Measurements from ENCODE around the gene MED6. TPM values are rescaled to one million over a fixed set of nuclear protein-coding genes. Genes with fewer than 3 reads are reported as not detected.

Gene MED6
- total and polyA plus RNA-seq, 2 of the 13 experiments (the other 11 are each of a cell fraction or from before 2014, with no cell fraction given), result 44.8 to 47.8 TPM

DNA sequence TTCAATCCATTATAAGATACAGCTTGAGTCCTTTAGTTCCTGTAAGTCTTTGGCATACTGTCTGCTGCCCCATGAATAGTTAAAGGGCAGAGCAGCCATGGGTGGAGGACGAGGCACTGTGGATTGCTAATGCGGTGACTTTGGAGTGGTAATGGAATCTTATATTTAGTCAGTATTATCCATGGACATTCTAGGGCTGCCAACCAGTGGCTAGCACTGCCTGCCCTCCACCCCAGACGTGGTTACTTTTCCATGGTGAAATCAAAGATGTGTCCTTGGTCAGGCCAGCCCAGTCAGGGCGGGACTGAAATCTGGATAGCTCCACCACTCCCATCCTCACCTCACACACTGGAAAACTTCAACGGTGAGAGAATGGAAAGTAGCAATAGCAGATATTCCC is 43.5 kb upstream of the MED6 start:
- CTCF ChIA-PET (ENCODE audit: low intra/inter-chr PET ratio, low total read pairs), result no interaction called here
- BruUV-seq (replicated peaks), result no TSS peak
- POLR2A ChIA-PET, result no interaction called here

More for the DNA sequence above, 43.5 kb upstream of the MED6 start:
- intact Hi-C loops (cut with micrococcal nuclease; ENCODE audit: unreplicated experiment), result loop anchor here (5.0 kb wide), 1 partner anchor 163 kb away; the partner anchor contains the start of gene MAP3K9
- H3K4me1 ChIP-seq (ENCODE audit: insufficient read depth, low read length), result peaks cover 12% of the 10 kb centered on the region; the same call in 1 of the 2 replicates
- TF ChIP-seq RARG (CRISPR knock-in tag; IDR thresholded peaks at IDR 0.05; ENCODE audit: low read depth) (no peak), KLF11 (CRISPR knock-in tag; IDR thresholded peaks at IDR 0.05) (no peak), ZNF878 (CRISPR knock-in tag; IDR thresholded peaks at IDR 0.05) (no peak), MXI1 (IDR thresholded peaks at IDR 0.05; ENCODE audit: borderline replicate concordance, low read depth, low read length) (no peak), ZNF775 (CRISPR knock-in tag; IDR thresholded peaks at IDR 0.05; ENCODE audit: borderline replicate concordance) (no peak), RELA (CRISPR knock-in tag; IDR thresholded peaks at IDR 0.05) (no peak), SP4 (CRISPR knock-in tag; IDR thresholded peaks at IDR 0.05) (no peak), MIER3 (CRISPR knock-in tag; IDR thresholded peaks at IDR 0.05; ENCODE audit: borderline replicate concordance) (no peak), NBN (conservative IDR thresholded peaks at IDR 0.05) (no peak), ZNF451 (CRISPR knock-in tag; IDR thresholded peaks at IDR 0.05) (no peak), ZC3H4 (CRISPR knock-in tag; IDR thresholded peaks at IDR 0.05; ENCODE audit: borderline replicate concordance) (no peak), ZFX (CRISPR knock-in tag; IDR thresholded peaks at IDR 0.05; ENCODE audit: low read depth) (no peak), ZNF546 (CRISPR knock-in tag; conservative IDR thresholded peaks at IDR 0.05) (no peak)
- TF ChIP-seq, protein P1, sequence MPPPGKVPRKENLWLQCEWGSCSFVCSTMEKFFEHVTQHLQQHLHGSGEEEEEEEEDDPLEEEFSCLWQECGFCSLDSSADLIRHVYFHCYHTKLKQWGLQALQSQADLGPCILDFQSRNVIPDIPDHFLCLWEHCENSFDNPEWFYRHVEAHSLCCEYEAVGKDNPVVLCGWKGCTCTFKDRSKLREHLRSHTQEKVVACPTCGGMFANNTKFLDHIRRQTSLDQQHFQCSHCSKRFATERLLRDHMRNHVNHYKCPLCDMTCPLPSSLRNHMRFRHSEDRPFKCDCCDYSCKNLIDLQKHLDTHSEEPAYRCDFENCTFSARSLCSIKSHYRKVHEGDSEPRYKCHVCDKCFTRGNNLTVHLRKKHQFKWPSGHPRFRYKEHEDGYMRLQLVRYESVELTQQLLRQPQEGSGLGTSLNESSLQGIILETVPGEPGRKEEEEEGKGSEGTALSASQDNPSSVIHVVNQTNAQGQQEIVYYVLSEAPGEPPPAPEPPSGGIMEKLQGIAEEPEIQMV (CRISPR knock-in tag; IDR thresholded peaks at IDR 0.05; ENCODE audit: low read depth), result no peak
- TF ChIP-seq, protein P2, sequence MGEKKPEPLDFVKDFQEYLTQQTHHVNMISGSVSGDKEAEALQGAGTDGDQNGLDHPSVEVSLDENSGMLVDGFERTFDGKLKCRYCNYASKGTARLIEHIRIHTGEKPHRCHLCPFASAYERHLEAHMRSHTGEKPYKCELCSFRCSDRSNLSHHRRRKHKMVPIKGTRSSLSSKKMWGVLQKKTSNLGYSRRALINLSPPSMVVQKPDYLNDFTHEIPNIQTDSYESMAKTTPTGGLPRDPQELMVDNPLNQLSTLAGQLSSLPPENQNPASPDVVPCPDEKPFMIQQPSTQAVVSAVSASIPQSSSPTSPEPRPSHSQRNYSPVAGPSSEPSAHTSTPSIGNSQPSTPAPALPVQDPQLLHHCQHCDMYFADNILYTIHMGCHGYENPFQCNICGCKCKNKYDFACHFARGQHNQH (CRISPR knock-in tag; IDR thresholded peaks at IDR 0.05), result no peak
- TF ChIP-seq, protein P3, sequence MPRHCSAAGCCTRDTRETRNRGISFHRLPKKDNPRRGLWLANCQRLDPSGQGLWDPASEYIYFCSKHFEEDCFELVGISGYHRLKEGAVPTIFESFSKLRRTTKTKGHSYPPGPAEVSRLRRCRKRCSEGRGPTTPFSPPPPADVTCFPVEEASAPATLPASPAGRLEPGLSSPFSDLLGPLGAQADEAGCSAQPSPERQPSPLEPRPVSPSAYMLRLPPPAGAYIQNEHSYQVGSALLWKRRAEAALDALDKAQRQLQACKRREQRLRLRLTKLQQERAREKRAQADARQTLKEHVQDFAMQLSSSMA (CRISPR knock-in tag; IDR thresholded peaks at IDR 0.05), result no peak
- TF ChIP-seq, protein P4, sequence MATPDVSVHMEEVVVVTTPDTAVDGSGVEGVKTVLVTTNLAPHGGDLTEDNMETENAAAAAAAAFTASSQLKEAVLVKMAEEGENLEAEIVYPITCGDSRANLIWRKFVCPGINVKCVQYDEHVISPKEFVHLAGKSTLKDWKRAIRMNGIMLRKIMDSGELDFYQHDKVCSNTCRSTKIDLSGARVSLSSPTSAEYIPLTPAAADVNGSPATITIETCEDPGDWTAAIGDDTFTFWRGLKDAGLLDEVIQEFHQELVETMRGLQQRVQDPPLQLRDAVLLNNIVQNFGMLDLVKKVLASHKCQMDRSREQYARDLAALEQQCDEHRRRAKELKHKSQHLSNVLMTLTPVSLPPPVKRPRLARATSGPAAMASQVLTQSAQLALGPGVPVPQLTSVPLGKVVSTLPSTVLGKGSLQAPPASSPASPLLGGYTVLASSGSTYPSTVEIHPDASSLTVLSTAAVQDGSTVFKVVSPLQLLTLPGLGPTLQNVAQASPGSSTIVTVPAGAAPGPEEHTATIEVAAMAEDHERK (CRISPR knock-in tag; IDR thresholded peaks at IDR 0.05; ENCODE audit: low read depth), result no peak
- TF ChIP-seq, protein P5, sequence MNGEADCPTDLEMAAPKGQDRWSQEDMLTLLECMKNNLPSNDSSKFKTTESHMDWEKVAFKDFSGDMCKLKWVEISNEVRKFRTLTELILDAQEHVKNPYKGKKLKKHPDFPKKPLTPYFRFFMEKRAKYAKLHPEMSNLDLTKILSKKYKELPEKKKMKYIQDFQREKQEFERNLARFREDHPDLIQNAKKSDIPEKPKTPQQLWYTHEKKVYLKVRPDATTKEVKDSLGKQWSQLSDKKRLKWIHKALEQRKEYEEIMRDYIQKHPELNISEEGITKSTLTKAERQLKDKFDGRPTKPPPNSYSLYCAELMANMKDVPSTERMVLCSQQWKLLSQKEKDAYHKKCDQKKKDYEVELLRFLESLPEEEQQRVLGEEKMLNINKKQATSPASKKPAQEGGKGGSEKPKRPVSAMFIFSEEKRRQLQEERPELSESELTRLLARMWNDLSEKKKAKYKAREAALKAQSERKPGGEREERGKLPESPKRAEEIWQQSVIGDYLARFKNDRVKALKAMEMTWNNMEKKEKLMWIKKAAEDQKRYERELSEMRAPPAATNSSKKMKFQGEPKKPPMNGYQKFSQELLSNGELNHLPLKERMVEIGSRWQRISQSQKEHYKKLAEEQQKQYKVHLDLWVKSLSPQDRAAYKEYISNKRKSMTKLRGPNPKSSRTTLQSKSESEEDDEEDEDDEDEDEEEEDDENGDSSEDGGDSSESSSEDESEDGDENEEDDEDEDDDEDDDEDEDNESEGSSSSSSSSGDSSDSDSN (CRISPR knock-in tag; IDR thresholded peaks at IDR 0.05), result no peak
- H3K27ac ChIP-seq (ENCODE audit: extremely low read length, insufficient read depth, low read length), result no peak overlapping the region
- H3K36me3 ChIP-seq (replicated peaks in 1 of 2; ENCODE audit: control insufficient read depth in 1 of 2, insufficient read depth in 2 of 2, low read length in 2 of 2), result no peaks in the 10 kb centered on the region
- peaks cover 9 to 35% of the 10 kb centered on the region in 2 experiments for H3K27me3 ChIP-seq (ENCODE audit: control insufficient read depth in 1 of 2, insufficient read depth in 2 of 2, low read length in 2 of 2)
- H2AFZ ChIP-seq (ENCODE audit: low read length), result no peak overlapping the region
- DNase-seq (ENCODE audit: low spot score), result no peak
- FAIRE-seq, result no peak
- H3K79me2 ChIP-seq (ENCODE audit: insufficient read depth, low read length), result no peaks in the 10 kb centered on the region
- ATAC-seq, result no peak
- no peak overlapping the region for H3K4me3 ChIP-seq (replicated peaks in 1 of 3; ENCODE audit: insufficient read depth in 1 of 3, low read depth in 2 of 3, low read length in 3 of 3)
- no peaks in the 10 kb centered on the region for H4K20me1 ChIP-seq (ENCODE audit: insufficient read depth, low read length)
- in situ Hi-C loops (cut with HindIII; ENCODE audit: extremely low pct_ligation_motif_present, low pct_unique_long_range_greater_than_20kb), result loop anchor here (5.0 kb wide), 1 partner anchor 68 kb away; no protein-coding TSS in a partner anchor
- WGBS (ENCODE audit: low lambda C conversion rate), result 68% methylated on average over 3 of the region's 5 CpGs
- no peak overlapping the region for H3K9ac ChIP-seq (ENCODE audit: insufficient read depth, low read depth, low read length)
- no peak overlapping the region for H3K4me2 ChIP-seq (ENCODE audit: low read depth, low read length)
- H3K9me3 ChIP-seq (ENCODE audit: low read length), result no peaks in the 10 kb centered on the region

All from HepG2 (cell line).